NCI-H345 treated with DMSO at 0.1 percent for 48 hours (cell line): Measurements from ENCODE around the gene REM1.
"Not testable (repeated sequence)": the region's sequence is repeated elsewhere in the genome, so short reads cannot be mapped to it uniquely, and the experiment has no call there.

Source experiments
- DNase-seq: peaks from one replicate; lab custom pipeline; 2025; ENCODE audit not compliant: unreplicated experiment; lab: John Stamatoyannopoulos, UW

The REM1 gene

GRCh38 chr20:31484001-31484400, 8.9 kb downstream of the REM1 start:
- no peak for DNase-seq

- no peak for DNase-seq
These were observed 10.6 kb downstream of the REM1 start for GRCh38 chr20:31485450-31486339.

GRCh38 chr20:31488115-31488514, 13.0 kb downstream of the REM1 start:
- no peak for DNase-seq

- DNase-seq, result no peak
These were observed 14.1 kb downstream of the REM1 start for GRCh38 chr20:31489152-31489551.

GRCh38 chr20:31490752-31491151, 15.7 kb downstream of the REM1 start:
- DNase-seq, result no peak

DNA sequence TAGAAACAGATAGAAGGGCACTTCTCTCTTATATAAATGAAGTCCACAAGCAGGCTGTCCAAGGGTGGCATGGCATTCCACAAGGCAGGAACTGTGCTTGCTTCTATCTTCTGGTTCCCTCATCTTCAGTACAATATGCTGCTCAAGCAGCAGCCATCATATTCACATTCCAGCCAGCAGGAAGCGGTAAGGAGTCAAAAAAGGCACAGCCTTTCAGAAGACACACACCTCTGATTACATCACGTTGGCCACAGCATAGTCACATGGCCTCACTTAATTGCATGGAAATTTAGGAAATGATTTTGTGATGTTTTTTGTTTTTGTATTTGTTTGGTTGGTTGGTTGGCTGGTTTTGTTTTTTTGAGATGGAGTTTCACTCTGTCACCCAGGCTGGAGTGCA, 19.0 kb downstream of the REM1 start:
- no peak for DNase-seq

DNA sequence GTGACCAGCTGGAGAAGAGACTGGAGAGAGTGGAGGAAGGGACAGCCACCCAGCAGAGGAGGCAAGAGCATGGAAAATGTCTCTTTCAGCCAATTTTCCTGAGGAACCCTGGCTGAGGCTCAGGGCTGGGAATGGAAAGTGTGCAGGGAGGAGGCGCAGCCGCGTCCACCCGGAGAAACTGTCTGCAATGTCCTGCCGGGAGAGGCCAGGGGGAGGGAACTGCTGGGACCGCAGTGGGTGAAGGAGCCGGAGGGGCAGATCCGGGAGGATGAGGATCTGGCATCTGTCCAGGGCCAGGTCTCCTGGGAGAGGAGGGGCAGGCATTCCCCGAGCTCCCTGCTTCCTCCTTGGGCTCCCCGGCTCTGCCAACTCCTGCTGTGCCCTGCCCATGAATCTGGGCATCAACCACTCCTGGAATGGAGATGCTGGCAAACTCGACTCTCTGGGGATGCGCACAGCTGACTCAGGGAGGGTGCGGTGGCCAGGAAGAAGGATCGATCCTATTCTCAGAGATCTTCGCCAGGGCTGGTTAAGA, 21.7 kb downstream of the REM1 start:
- DNase-seq, result peak; percentile 8

DNA sequence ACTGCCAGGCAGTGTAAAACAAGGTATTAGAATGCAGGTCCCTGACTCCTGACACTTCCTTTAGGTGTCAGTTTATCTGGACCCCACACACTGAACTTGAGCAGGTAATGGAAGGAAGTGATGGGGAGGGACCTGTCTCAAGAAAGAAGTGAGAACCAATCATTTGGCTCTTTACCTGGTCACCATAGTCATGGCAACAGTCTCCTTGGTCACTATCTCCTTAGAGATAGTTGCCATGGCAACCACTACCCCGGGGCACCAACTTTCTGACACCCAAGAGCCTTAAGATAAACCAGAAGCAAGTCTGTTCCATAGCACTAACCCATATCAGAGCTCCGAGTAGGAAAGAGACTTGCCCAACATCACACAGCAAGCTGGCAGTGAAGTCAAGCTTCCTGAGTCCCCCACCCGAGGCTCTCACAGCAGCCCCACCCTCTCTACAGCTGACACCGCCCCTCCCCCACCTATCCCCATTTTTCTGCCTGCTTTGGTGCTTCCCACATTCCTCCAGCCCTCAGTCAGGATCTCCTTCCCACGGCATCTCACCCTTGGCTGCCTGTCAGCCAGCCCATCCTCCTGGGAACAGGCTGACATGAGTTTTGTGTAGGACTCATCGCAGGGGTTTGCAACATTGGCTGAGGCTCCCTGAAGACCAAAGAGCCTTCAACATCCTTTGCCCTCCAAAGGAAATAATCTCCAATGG, 22.9 kb downstream of the REM1 start:
- no peak for DNase-seq

- no peak for DNase-seq
These were observed 25.4 kb downstream of the REM1 start for GRCh38 chr20:31500527-31500926.

DNA sequence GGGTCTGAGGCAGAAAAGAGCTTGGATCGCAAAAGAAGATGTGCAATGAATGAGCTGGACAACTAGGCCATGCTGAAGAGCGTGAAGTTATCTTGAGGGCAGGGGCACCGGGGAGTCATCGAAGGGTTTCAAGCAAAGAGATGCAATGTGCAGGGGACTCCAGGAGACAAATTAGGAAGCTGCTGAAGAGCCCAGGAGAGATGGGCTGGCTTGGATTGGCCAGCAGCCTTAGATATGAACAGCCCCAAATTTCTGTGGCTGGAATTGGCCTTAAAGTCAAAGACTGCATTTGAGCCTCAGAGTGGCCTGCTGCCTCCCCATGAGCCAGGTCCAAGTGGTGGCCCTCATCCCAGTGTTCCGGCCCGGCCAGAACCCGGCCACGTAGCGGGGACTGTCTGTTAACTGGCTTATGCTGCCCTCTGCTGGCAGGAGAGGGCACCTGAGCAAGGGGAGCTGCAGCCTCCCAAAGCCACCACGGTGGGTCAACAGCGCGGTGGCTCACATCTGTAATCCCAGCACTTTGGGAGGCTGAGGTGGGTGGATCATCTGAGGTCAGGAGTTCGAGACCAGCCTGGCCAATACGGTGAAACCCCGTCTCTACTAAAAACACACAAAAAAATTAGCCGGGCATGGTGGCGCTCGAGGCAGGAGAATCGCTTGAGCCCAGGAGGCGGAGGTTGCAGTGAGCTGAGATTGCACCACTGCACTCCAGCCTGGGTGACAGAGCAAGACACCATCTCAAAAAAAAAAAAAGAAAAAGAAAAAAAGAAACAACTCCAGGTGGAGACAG, 28.0 kb downstream of the REM1 start:
- peak; percentile 69 for DNase-seq

GRCh38 chr20:31505903-31506302, 30.8 kb downstream of the REM1 start:
- DNase-seq, result no peak

DNA sequence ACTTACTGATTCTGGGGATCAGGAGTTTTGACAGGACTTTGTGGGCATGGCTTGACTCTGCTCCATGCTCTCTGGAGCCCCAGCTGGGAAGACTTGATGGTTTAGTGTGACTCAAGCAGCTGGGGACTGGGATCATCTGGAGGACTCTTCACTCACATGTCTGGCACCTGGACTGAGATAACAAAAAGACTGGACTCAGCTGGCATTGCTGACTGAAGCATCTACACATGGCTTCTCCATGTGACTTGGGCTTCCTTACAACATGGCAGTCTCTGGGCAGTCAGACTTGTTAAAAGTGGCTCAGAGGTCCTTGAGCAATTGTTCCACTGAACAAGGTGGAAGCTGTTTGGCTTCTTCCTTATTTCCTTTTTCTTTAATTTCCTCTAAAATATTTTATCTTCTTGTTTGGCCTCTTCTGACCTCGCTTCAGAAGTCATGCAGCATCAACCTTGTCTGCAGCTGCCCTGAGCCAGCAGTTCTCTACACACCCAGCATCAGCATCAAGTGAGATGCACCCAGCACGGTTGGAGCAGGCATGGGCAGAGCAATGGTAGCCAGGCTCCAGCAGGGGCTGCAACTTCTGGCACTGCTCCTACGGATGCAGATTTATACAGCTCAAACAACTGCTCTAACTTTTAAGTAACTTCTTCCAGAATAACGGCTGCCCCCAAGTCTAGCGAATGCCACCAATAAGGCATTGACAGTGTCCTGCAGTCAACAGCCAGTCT, 33.6 kb downstream of the REM1 start:
- no peak for DNase-seq

DNA sequence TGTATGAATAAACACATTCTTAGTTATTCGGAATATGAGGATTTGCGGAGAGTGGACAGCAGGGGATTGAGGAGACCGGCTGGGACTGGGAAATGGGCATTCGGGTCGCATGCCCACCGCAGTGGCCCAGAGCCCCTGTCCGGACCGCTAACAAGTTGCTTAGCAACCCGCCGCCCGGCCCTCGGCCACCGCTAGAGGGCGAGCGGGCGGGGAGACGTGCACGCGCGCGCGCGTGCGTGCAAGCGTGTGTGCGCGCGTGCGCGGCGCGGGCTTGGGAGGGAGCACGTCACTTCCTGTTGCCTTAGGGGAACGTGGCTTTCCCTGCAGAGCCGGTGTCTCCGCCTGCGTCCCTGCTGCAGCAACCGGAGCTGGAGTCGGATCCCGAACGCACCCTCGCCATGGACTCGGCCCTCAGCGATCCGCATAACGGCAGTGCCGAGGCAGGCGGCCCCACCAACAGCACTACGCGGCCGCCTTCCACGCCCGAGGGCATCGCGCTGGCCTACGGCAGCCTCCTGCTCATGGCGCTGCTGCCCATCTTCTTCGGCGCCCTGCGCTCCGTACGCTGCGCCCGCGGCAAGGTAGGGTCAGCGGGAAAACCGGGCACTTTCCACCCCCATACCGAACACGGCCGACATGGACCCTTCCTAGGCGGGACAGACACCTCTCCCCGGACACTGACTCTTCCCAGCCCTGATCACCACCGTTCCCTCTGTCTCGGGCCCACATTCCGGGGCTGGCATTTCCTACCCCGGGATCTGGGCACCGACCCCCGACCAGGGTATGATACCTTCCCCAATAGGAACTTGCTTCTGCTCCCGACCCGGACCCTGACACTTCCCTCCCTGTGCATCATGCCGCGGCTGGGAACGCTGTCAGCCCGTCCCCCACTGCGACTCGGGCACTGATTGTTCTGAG, 39.3 kb downstream of the REM1 start, which contains the start of gene HM13:
Gene HM13 (plus strand): TSS at position 289 of the 918 bp plus-strand sequence. CDS start 110 bp downstream, at position 399.
- peak; percentile 88 for DNase-seq

- no peak for DNase-seq
These were observed 40.1 kb downstream of the REM1 start for GRCh38 chr20:31515072-31515774.

GRCh38 chr20:31515775-31516107, 40.7 kb downstream of the REM1 start:
- DNase-seq, result no peak

- DNase-seq, result no peak
These were observed 41.1 kb downstream of the REM1 start for GRCh38 chr20:31516166-31516565.

- DNase-seq, result no peak
These were observed 41.6 kb downstream of the REM1 start for GRCh38 chr20:31516651-31517050.

DNA sequence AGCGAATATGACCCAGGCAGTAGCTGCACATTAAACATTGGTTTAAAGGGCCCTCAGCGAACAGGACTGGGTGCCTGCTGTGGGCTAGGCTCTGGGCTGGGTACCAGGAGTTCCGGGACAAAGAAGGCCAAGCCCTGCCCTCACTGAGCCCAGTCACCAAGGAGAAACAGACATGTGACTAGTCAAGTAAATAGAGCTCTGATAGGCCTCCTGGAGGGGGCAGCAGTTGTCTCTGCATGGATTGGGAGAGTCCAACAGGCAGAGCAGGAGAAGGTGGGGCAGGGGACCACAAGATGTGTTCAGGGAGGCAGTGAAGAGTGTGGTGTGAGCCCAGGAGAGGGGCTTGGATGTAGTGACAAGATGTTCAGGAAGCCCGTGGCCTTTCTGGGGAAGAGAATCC, 42.3 kb downstream of the REM1 start:
- peak; percentile 18 for DNase-seq

DNA sequence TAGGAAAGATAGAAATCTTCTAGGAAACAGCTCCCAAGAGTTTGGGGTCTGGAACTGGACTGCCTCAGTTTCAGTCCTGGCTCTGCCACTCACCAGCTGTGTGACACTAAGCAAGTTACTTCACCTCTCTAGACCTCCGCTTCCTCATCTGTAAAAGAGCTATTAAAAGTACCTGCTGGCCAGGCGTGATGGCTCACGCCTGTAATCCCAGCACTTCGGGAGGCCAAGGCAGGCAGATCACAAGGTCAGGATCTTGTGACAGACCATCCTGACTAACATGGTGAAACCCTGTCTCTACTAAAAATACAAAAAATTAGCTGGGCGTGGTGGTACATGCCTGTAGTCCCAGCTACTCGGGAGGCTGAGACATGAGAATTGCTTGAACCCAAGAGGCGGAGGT, 46.2 kb downstream of the REM1 start:
- not testable (repeated sequence) for DNase-seq
